Measurements from ENCODE around the gene RAD51AP1. TPM values are rescaled to one million over a fixed set of nuclear protein-coding genes. Genes with fewer than 3 reads are reported as not detected.
"Not testable (repeated sequence)": the region's sequence is repeated elsewhere in the genome, so short reads cannot be mapped to it uniquely, and the experiment has no call there.

RAD51AP1 gene
- total RNA-seq, 4 donors from 2014 or later: 0.40 to 0.74 (median 0.54) TPM; not detected in 1

- H3K36me3 ChIP-seq: peaks cover 0 to 85% of the 10 kb centered on the region in 2 donors
- no peaks in the 10 kb centered on the region for H3K9me3 ChIP-seq
- no peak for ATAC-seq
- TF ChIP-seq POLR2A (IDR thresholded peaks at IDR 0.05) (no peak), EP300 (IDR thresholded peaks at IDR 0.05) (no peak), CTCF (IDR thresholded peaks at IDR 0.05) (no peak), POLR2AphosphoS5 (IDR thresholded peaks at IDR 0.05) (no peak)
- no peak overlapping the region for H3K4me3 ChIP-seq
- no peaks in the 10 kb centered on the region for H3K27me3 ChIP-seq
- no peaks in the 10 kb centered on the region for H3K4me1 ChIP-seq
- 86 to 100% methylated on average over 1 of the region's 1 CpG for WGBS, 2 donors (ENCODE audit: low coverage in 1 of 2)
- no peak overlapping the region for H3K27ac ChIP-seq
Observed at GRCh38 chr12:4499186-4499585, 39.5 kb upstream of the RAD51AP1 start.

GRCh38 chr12:4505376-4505986 is 33.2 kb upstream of the RAD51AP1 start:
- Histone ChIP-seq H3K27me3 (no peaks in the 10 kb centered on the region), H3K36me3 (peaks cover 0 to 69% of the 10 kb centered on the region in 2 donors), H3K9me3 (no peaks in the 10 kb centered on the region), H3K4me3 (no peak overlapping the region), H3K27ac (no peak overlapping the region), H3K4me1 (no peaks in the 10 kb centered on the region)
- ATAC-seq: no peak
- WGBS, 2 donors (ENCODE audit: low coverage in 1 of 2): 86% methylated on average over 1 of the region's 1 CpG
- TF ChIP-seq POLR2AphosphoS5 (IDR thresholded peaks at IDR 0.05) (no peak), EP300 (IDR thresholded peaks at IDR 0.05) (no peak), POLR2A (IDR thresholded peaks at IDR 0.05) (no peak), CTCF (IDR thresholded peaks at IDR 0.05) (no peak)

GRCh38 chr12:4506430-4506829 is 32.3 kb upstream of the RAD51AP1 start:
- Histone ChIP-seq H3K4me1 (no peaks in the 10 kb centered on the region), H3K9me3 (no peaks in the 10 kb centered on the region), H3K27ac (no peak overlapping the region), H3K27me3 (no peaks in the 10 kb centered on the region), H3K4me3 (no peak overlapping the region), H3K36me3 (peaks cover 0 to 60% of the 10 kb centered on the region in 2 donors)
- ATAC-seq: no peak
- WGBS, 2 donors (ENCODE audit: low coverage in 1 of 2): 71 to 77% methylated on average over 3 of the region's 3 CpGs
- TF ChIP-seq EP300 (IDR thresholded peaks at IDR 0.05): no peak
- no peak for TF ChIP-seq POLR2AphosphoS5 (IDR thresholded peaks at IDR 0.05)
- TF ChIP-seq POLR2A (IDR thresholded peaks at IDR 0.05): no peak
- TF ChIP-seq CTCF (IDR thresholded peaks at IDR 0.05): no peak

GRCh38 chr12:4506870-4507269 is 31.8 kb upstream of the RAD51AP1 start:
- Histone ChIP-seq H3K4me1 (no peaks in the 10 kb centered on the region), H3K27ac (no peak overlapping the region), H3K36me3 (peaks cover 0 to 56% of the 10 kb centered on the region in 2 donors), H3K27me3 (no peaks in the 10 kb centered on the region), H3K9me3 (no peaks in the 10 kb centered on the region), H3K4me3 (no peak overlapping the region)
- ATAC-seq: no peak
- 88 to 93% methylated on average over 4 to 5 of the region's 5 CpGs for WGBS, 2 donors (ENCODE audit: low coverage in 1 of 2)
- TF ChIP-seq POLR2A (IDR thresholded peaks at IDR 0.05) (no peak), EP300 (IDR thresholded peaks at IDR 0.05) (no peak), CTCF (IDR thresholded peaks at IDR 0.05) (no peak), POLR2AphosphoS5 (IDR thresholded peaks at IDR 0.05) (no peak)

- H3K4me1 ChIP-seq, ATAC-seq, H3K4me3 ChIP-seq, H3K9me3 ChIP-seq, H3K27me3 ChIP-seq, H3K27ac ChIP-seq: not testable (repeated sequence)
- WGBS, 2 donors (ENCODE audit: low coverage in 1 of 2): 83 to 100% methylated on average over 2 to 3 of the region's 4 CpGs
- peaks cover 0 to 42% of the 10 kb centered on the region in 2 donors for H3K36me3 ChIP-seq
Observed at GRCh38 chr12:4508503-4508902, 30.2 kb upstream of the RAD51AP1 start.

GRCh38 chr12:4509269-4509668 is 29.4 kb upstream of the RAD51AP1 start:
- not testable (repeated sequence) for H3K9me3 ChIP-seq, H3K27me3 ChIP-seq, H3K27ac ChIP-seq, ATAC-seq, H3K4me3 ChIP-seq, H3K4me1 ChIP-seq
- no CpG with 5 or more reads among the region's 12 CpGs for WGBS, 2 donors (ENCODE audit: low coverage in 1 of 2)
- peaks cover 0 to 34% of the 10 kb centered on the region in 2 donors for H3K36me3 ChIP-seq

All from gastroesophageal sphincter (tissue), 4 donors.